ENCODE measurements around the gene PCBP3. TPM values are rescaled to one million over a fixed set of nuclear protein-coding genes. Genes with fewer than 3 reads are reported as not detected.

PCBP3 gene
- total RNA-seq, 1 experiment from 2014 or later: 10.9 TPM

GRCh38 chr21:45725844-45726200 lies 82.3 kb downstream of the PCBP3 start:
- no peaks in the 10 kb centered on the region for H4K20me1 ChIP-seq (ENCODE audit: control insufficient read depth, insufficient read depth, insufficient read length)
- H4K8ac ChIP-seq (replicated peaks; ENCODE audit: insufficient read length, low read depth, low read length): no peak overlapping the region
- Mint-ChIP-seq H3K27ac (peak overlapping the region in 1 of 3 experiments; percentile 69; a peak in 2 of 7 replicates), H3K36me3 (ENCODE audit: insufficient read depth in 1 of 3, low read depth in 3 of 3) (no peaks in the 10 kb centered on the region; a peak in 1 of 7 replicates), H3K27me3 (ENCODE audit: low read depth) (no peaks in the 10 kb centered on the region), H3K4me1 (peaks cover 3 to 4% of the 10 kb centered on the region in 2 experiments), H3K4me3 (no peak overlapping the region), H3K9me3 (no peaks in the 10 kb centered on the region)
- H3K23me2 ChIP-seq (ENCODE audit: insufficient read length, low read depth, low read length, poor library complexity, severe bottlenecking): no peaks in the 10 kb centered on the region
- H3K27ac ChIP-seq (ENCODE audit: insufficient read length, low read depth, low read length): no peak overlapping the region
- no peak overlapping the region for H2AFZ ChIP-seq (ENCODE audit: low read length)
- TF ChIP-seq CTCF (conservative IDR thresholded peaks at IDR 0.05): no peak
- DNase-seq: no peak
- H2BK15ac ChIP-seq (ENCODE audit: low read depth, low read length): no peak overlapping the region
- no peaks in the 10 kb centered on the region for H3K4me1 ChIP-seq (ENCODE audit: insufficient read depth, low read length)
- H2BK12ac ChIP-seq (ENCODE audit: insufficient read length, low read depth, low read length): no peak overlapping the region
- no peak overlapping the region for H2AK5ac ChIP-seq (ENCODE audit: insufficient read length, low read length)
- H3K56ac ChIP-seq (ENCODE audit: insufficient read length, low read depth, low read length): no peak overlapping the region
- WGBS (ENCODE audit: extremely low coverage, insufficient read length, low lambda C conversion rate): no CpG with 5 or more reads among the region's 7 CpGs
- H3K4ac ChIP-seq (ENCODE audit: low read depth, low read length): no peak overlapping the region
- H3K18ac ChIP-seq (ENCODE audit: insufficient read length, low read depth, low read length): no peak overlapping the region
- no peak overlapping the region for H2BK20ac ChIP-seq (ENCODE audit: low read depth, low read length, poor library complexity, severe bottlenecking)
- no peaks in the 10 kb centered on the region for H3K79me1 ChIP-seq (ENCODE audit: insufficient read depth, low read depth, low read length, poor library complexity, severe bottlenecking)
- no peaks in the 10 kb centered on the region for H3K27me3 ChIP-seq (ENCODE audit: insufficient read depth, low read length)
- H3K79me2 ChIP-seq (ENCODE audit: insufficient read depth, low read length): no peaks in the 10 kb centered on the region
- no peak overlapping the region for H4K5ac ChIP-seq (ENCODE audit: insufficient read length, low read depth, low read length)
- no peak overlapping the region for H3K4me2 ChIP-seq (ENCODE audit: insufficient read depth, insufficient read length, low read length)
- H3K9ac ChIP-seq (ENCODE audit: extremely low read depth, insufficient read length, low read length): no peak overlapping the region
- no peaks in the 10 kb centered on the region for H3K9me3 ChIP-seq (ENCODE audit: control insufficient read depth, low read depth, low read length)
- H3T11ph ChIP-seq (ENCODE audit: low read length): no peak overlapping the region
- no peak overlapping the region for H4K91ac ChIP-seq (ENCODE audit: insufficient read length, low read depth, low read length)
- no peak overlapping the region for H2BK5ac ChIP-seq (ENCODE audit: insufficient read length, low read length)
- no peak overlapping the region for H3K23ac ChIP-seq (ENCODE audit: insufficient read length, low read depth, low read length)
- H2BK120ac ChIP-seq (ENCODE audit: low read depth, low read length, poor library complexity, severe bottlenecking): no peak overlapping the region
- no peak overlapping the region; the same call in 1 of the 2 replicates for H3K14ac ChIP-seq (ENCODE audit: insufficient read depth, low read length)
